ENCODE data around the gene KCNQ5. TPM values are rescaled to one million over a fixed set of nuclear protein-coding genes. Genes with fewer than 3 reads are reported as not detected.

KCNQ5 gene
- total RNA-seq, 1 donor from 2014 or later, result not detected

GRCh38 chr6:72654071-72654621 is 32.3 kb downstream of the KCNQ5 start:
- Histone ChIP-seq H3K9me3 (ENCODE audit: low read depth) (no peaks in the 10 kb centered on the region), H3K4me1 (peaks cover 12% of the 10 kb centered on the region), H3K4me2 (no peak overlapping the region), H3K36me3 (no peaks in the 10 kb centered on the region), H3K9ac (no peak overlapping the region), H3K79me2 (ENCODE audit: low read depth) (no peaks in the 10 kb centered on the region), H3K4me3 (no peak overlapping the region), H3K27me3 (no peaks in the 10 kb centered on the region), H4K20me1 (ENCODE audit: low read depth) (no peaks in the 10 kb centered on the region), H3K27ac (no peak overlapping the region), H2AFZ (replicated peaks) (no peak overlapping the region), H3F3A (ENCODE audit: low read depth) (no peaks in the 10 kb centered on the region)
- H3K27me3 Mint-ChIP-seq (ENCODE audit: insufficient read depth, low read depth), result peaks cover 2% of the 10 kb centered on the region
- TF ChIP-seq EZH2phosphoT487 (IDR thresholded peaks at IDR 0.05), result no peak
- no peak for TF ChIP-seq CTCF (IDR thresholded peaks at IDR 0.05)
- no peak for TF ChIP-seq EZH2 (IDR thresholded peaks at IDR 0.05)
- peaks cover 11% of the 10 kb centered on the region for H3K4me1 Mint-ChIP-seq
- no peak overlapping the region for H3K27ac Mint-ChIP-seq
- H3K9me3 Mint-ChIP-seq, result no peaks in the 10 kb centered on the region
- no peaks in the 10 kb centered on the region for H3K36me3 Mint-ChIP-seq
- H3K4me3 Mint-ChIP-seq, result no peak overlapping the region
- DNase-seq (ENCODE audit: low spot score), result no peak

GRCh38 chr6:72657407-72658197 is 35.7 kb downstream of the KCNQ5 start:
- Mint-ChIP-seq H3K27ac (no peak overlapping the region), H3K4me1 (peaks cover 6% of the 10 kb centered on the region), H3K4me3 (no peak overlapping the region), H3K27me3 (ENCODE audit: insufficient read depth, low read depth) (no peaks in the 10 kb centered on the region), H3K9me3 (no peaks in the 10 kb centered on the region), H3K36me3 (no peaks in the 10 kb centered on the region)
- Histone ChIP-seq H3K9me3 (ENCODE audit: low read depth) (no peaks in the 10 kb centered on the region), H3K4me3 (no peak overlapping the region), H3K27ac (no peak overlapping the region), H3K79me2 (ENCODE audit: low read depth) (no peaks in the 10 kb centered on the region), H3K36me3 (no peaks in the 10 kb centered on the region), H3F3A (ENCODE audit: low read depth) (peaks cover 3% of the 10 kb centered on the region), H3K9ac (no peak overlapping the region), H3K4me1 (peaks cover 13% of the 10 kb centered on the region), H3K4me2 (no peak overlapping the region), H2AFZ (replicated peaks) (no peak overlapping the region), H4K20me1 (ENCODE audit: low read depth) (no peaks in the 10 kb centered on the region), H3K27me3 (no peaks in the 10 kb centered on the region)
- no peak for TF ChIP-seq EZH2phosphoT487 (IDR thresholded peaks at IDR 0.05)
- TF ChIP-seq CTCF (IDR thresholded peaks at IDR 0.05), result no peak
- TF ChIP-seq EZH2 (IDR thresholded peaks at IDR 0.05), result no peak
- no peak for DNase-seq (ENCODE audit: low spot score)

DNA sequence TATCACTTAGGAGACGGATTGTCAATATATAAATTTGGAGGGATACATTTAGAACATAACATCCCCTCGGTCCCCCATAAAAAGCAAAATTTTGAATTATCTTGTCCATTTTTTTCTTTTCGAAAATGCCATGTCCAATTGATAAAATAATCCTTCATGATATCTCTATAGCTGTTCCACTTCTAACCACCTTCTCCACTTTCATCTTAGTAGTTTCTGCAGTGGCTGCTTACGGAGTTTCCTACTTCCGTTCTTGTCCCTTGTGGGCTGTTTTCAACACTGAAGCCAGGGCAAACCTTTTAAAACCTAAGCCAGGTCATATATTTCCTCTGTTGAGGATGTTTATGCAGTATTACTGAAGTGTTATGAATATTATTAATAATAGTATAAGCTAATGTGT is 37.9 kb downstream of the KCNQ5 start:
- no peak for DNase-seq (ENCODE audit: low spot score)
- peaks cover 7% of the 10 kb centered on the region for H3K4me1 ChIP-seq
- Mint-ChIP-seq H3K27me3 (ENCODE audit: insufficient read depth, low read depth) (no peaks in the 10 kb centered on the region), H3K36me3 (no peaks in the 10 kb centered on the region), H3K4me1 (peaks cover 2% of the 10 kb centered on the region), H3K27ac (no peak overlapping the region), H3K4me3 (no peak overlapping the region), H3K9me3 (no peaks in the 10 kb centered on the region)
- no peaks in the 10 kb centered on the region for H3K27me3 ChIP-seq
- no peaks in the 10 kb centered on the region for H3K79me2 ChIP-seq (ENCODE audit: low read depth)
- H3K27ac ChIP-seq, result no peak overlapping the region
- H3K9ac ChIP-seq, result no peak overlapping the region
- no peaks in the 10 kb centered on the region for H3K9me3 ChIP-seq (ENCODE audit: low read depth)
- no peak overlapping the region for H2AFZ ChIP-seq (replicated peaks)
- H3K4me2 ChIP-seq, result no peak overlapping the region
- no peak overlapping the region for H3K4me3 ChIP-seq
- no peaks in the 10 kb centered on the region for H4K20me1 ChIP-seq (ENCODE audit: low read depth)
- H3F3A ChIP-seq (ENCODE audit: low read depth), result peaks cover 3% of the 10 kb centered on the region
- no peak for TF ChIP-seq CTCF (IDR thresholded peaks at IDR 0.05)
- no peak for TF ChIP-seq EZH2phosphoT487 (IDR thresholded peaks at IDR 0.05)
- TF ChIP-seq EZH2 (IDR thresholded peaks at IDR 0.05), result no peak
- no peaks in the 10 kb centered on the region for H3K36me3 ChIP-seq
